Esophagus muscularis mucosa (tissue), 3 donors: Measurements from ENCODE around the gene FPR1.

Experiments used
- POLR2A ChIP-seq: fragments of 450-650 bp; IDR thresholded peaks from one replicate; pipeline ENCODE4 v1.6.1; 2017; ENCODE audit warnings: antibody characterized with exemption, moderate library complexity, mild to moderate bottlenecking, low read depth
- POLR2AphosphoS5 ChIP-seq, 2 donors: sonication (generic); formaldehyde crosslinking; IDR thresholded peaks; one replicate each; pipeline ENCODE4 v1.6.1; 2017; ENCODE audit warnings: antibody characterized with exemption in 2 of 2
- TF ChIP-seq, protein P1 (sequence below), 3 experiments: fragments of 200-600 bp in 2 of 3; fragments of 450-650 bp in 1 of 3; sonication (generic) in 2 of 3; IDR thresholded peaks; one replicate each; pipeline ENCODE4 v1.5.1; 2017 to 2019; ENCODE audit warnings: antibody characterized with exemption in 3 of 3, mild to moderate bottlenecking in 2 of 3, moderate library complexity in 1 of 3

GRCh38 chr19:51786646-51787494, 35.2 kb upstream of the FPR1 start:
- TF ChIP-seq, protein P1, sequence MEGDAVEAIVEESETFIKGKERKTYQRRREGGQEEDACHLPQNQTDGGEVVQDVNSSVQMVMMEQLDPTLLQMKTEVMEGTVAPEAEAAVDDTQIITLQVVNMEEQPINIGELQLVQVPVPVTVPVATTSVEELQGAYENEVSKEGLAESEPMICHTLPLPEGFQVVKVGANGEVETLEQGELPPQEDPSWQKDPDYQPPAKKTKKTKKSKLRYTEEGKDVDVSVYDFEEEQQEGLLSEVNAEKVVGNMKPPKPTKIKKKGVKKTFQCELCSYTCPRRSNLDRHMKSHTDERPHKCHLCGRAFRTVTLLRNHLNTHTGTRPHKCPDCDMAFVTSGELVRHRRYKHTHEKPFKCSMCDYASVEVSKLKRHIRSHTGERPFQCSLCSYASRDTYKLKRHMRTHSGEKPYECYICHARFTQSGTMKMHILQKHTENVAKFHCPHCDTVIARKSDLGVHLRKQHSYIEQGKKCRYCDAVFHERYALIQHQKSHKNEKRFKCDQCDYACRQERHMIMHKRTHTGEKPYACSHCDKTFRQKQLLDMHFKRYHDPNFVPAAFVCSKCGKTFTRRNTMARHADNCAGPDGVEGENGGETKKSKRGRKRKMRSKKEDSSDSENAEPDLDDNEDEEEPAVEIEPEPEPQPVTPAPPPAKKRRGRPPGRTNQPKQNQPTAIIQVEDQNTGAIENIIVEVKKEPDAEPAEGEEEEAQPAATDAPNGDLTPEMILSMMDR (IDR thresholded peaks at IDR 0.05): no peak
- TF ChIP-seq POLR2AphosphoS5 (IDR thresholded peaks at IDR 0.05): no peak
- TF ChIP-seq POLR2A: no peak
